Nephron (organoid): Measurements from ENCODE around the gene ATAD3C.

Source experiments
- H3K27ac Mint-ChIP-seq, 3 experiments: 2 replicates each; pipeline ENCODE4 v1.8.0; 2020; ENCODE audit warnings: mixed read lengths in 3 of 3, mild to moderate bottlenecking in 2 of 3, moderate library complexity in 1 of 3
- H3K27me3 Mint-ChIP-seq: 2 replicates; pipeline ENCODE4 v1.8.0; 2021; ENCODE audit warnings: low read depth, mild to moderate bottlenecking, moderate library complexity, mixed read lengths
- H3K36me3 Mint-ChIP-seq: 2 replicates; pipeline ENCODE4 v1.8.0; 2020; ENCODE audit warnings: low read depth, mixed read lengths
- H3K4me1 Mint-ChIP-seq: 2 replicates; pipeline ENCODE4 v1.8.0; 2020; ENCODE audit warnings: mixed read lengths
- H3K4me3 Mint-ChIP-seq, 3 experiments: 2 replicates each; pipeline ENCODE4 v1.8.0; 2020; ENCODE audit warnings: mild to moderate bottlenecking in 3 of 3, mixed read lengths in 3 of 3, moderate library complexity in 2 of 3
- H3K9me3 Mint-ChIP-seq: 2 replicates; pipeline ENCODE4 v1.8.0; 2020; ENCODE audit warnings: mixed read lengths
- CTCF ChIP-seq, 3 experiments: fragments of 200-600 bp; sonication (generic); IDR thresholded peaks; one replicate each; pipeline ENCODE4 v1.5.0; 2021; ENCODE audit warnings: antibody characterized with exemption in 3 of 3; ENCODE audit not compliant: unreplicated experiment in 3 of 3

ATAD3C gene

GRCh38 chr1:1418464-1419362, 30.8 kb upstream of the ATAD3C start:
- no peaks in the 10 kb centered on the region for H3K36me3 Mint-ChIP-seq
- H3K27ac Mint-ChIP-seq = peak overlapping the region; percentile 76 to 81 (median 80)
- no peaks in the 10 kb centered on the region for H3K27me3 Mint-ChIP-seq
- peak overlapping the region in 2 of 3 experiments; percentile 21 to 51 for H3K4me3 Mint-ChIP-seq
- peaks cover 15% of the 10 kb centered on the region for H3K4me1 Mint-ChIP-seq
- TF ChIP-seq CTCF (IDR thresholded peaks at IDR 0.05; ENCODE audit: unreplicated experiment in 3 of 3) = no peak
- H3K9me3 Mint-ChIP-seq = no peaks in the 10 kb centered on the region

- Mint-ChIP-seq H3K4me1 (peaks cover 15% of the 10 kb centered on the region), H3K27me3 (no peaks in the 10 kb centered on the region), H3K27ac (no peak overlapping the region), H3K4me3 (no peak overlapping the region), H3K36me3 (no peaks in the 10 kb centered on the region), H3K9me3 (no peaks in the 10 kb centered on the region)
- TF ChIP-seq CTCF (IDR thresholded peaks at IDR 0.05; ENCODE audit: unreplicated experiment in 3 of 3) = no peak
These were observed 30.1 kb upstream of the ATAD3C start for GRCh38 chr1:1419363-1419812.

GRCh38 chr1:1419813-1420653, 29.5 kb upstream of the ATAD3C start:
- no peak for TF ChIP-seq CTCF (IDR thresholded peaks at IDR 0.05; ENCODE audit: unreplicated experiment in 3 of 3)
- no peaks in the 10 kb centered on the region for H3K9me3 Mint-ChIP-seq
- H3K36me3 Mint-ChIP-seq = no peaks in the 10 kb centered on the region
- H3K4me3 Mint-ChIP-seq = no peak overlapping the region
- H3K27me3 Mint-ChIP-seq = no peaks in the 10 kb centered on the region
- no peak overlapping the region for H3K27ac Mint-ChIP-seq
- H3K4me1 Mint-ChIP-seq = peaks cover 15% of the 10 kb centered on the region

- no peaks in the 10 kb centered on the region for H3K36me3 Mint-ChIP-seq
- H3K27ac Mint-ChIP-seq = peak overlapping the region in 1 of 3 experiments; percentile 52
- peak overlapping the region in 2 of 3 experiments; percentile 43 to 62 for H3K4me3 Mint-ChIP-seq
- H3K9me3 Mint-ChIP-seq = no peaks in the 10 kb centered on the region
- H3K4me1 Mint-ChIP-seq = peaks cover 15% of the 10 kb centered on the region
- TF ChIP-seq CTCF (IDR thresholded peaks at IDR 0.05; ENCODE audit: unreplicated experiment in 3 of 3) = no peak
- H3K27me3 Mint-ChIP-seq = no peaks in the 10 kb centered on the region
These were observed 28.8 kb upstream of the ATAD3C start for GRCh38 chr1:1420654-1421141.

GRCh38 chr1:1421147-1421906, 28.2 kb upstream of the ATAD3C start, which contains the start of gene ANKRD65:
TSS of gene ANKRD65 (minus strand) at chr1:1421276. CDS start at chr1:1421005, 271 bp downstream.
- Mint-ChIP-seq H3K36me3 (no peaks in the 10 kb centered on the region), H3K27me3 (no peaks in the 10 kb centered on the region), H3K4me1 (peaks cover 15% of the 10 kb centered on the region), H3K9me3 (no peaks in the 10 kb centered on the region), H3K4me3 (peak within 1 kb of the TSS; percentile 43 to 62 (median 55)), H3K27ac (peak within 1 kb of the TSS; percentile 47 to 77 (median 76))
- no peak for TF ChIP-seq CTCF (IDR thresholded peaks at IDR 0.05; ENCODE audit: unreplicated experiment in 3 of 3)
